IMR-90 (cell line): ENCODE measurements around the gene PELI3. TPM values are rescaled to one million over a fixed set of nuclear protein-coding genes. Genes with fewer than 3 reads are reported as not detected.

Experiments used
- ATAC-seq: fragments of 200-7000 bp; cut with Tn5 transposase; 2 replicates; pipeline ENCODE4 v1.9.1; 2020; ENCODE audit warnings: low read depth, mild to moderate bottlenecking, moderate library complexity
- BruUV-seq: library from RNA; stranded (reverse); fragments of 400-500 nt; replicated peaks from 2 replicates; lab custom pipeline; 2021; lab: Mats Ljungman, UMichigan
- CTCF ChIA-PET: fragments of 300-600 bp; formaldehyde crosslinking; extraction: SDS; loops from one replicate; lab custom pipeline; 2021; ENCODE audit warnings: antibody characterized with exemption; lab: Yijun Ruan, JAX
- POLR2A ChIA-PET: fragments of 300-600 bp; sonication (Branson Sonifier 250); formaldehyde crosslinking; loops from one replicate; lab custom pipeline; 2022; ENCODE audit warnings: antibody characterized with exemption; ENCODE audit not compliant: unreplicated experiment; lab: Charles Lee
- DNase-seq: peaks from one replicate; pipeline ENCODE4 v3.0.0; 2013
- H2AFZ ChIP-seq: replicated peaks from 2 replicates; pipeline ENCODE3; 2013; ENCODE audit warnings: low read length, mild to moderate bottlenecking; ENCODE audit not compliant: poor library complexity
- H2AK5ac ChIP-seq: 2 replicates; pipeline ENCODE4 v1.6.1; 2013; ENCODE audit warnings: low read depth, low read length, inconsistent platforms
- H2AK9ac ChIP-seq: replicated peaks from 2 replicates; pipeline ENCODE3; 2013; ENCODE audit warnings: mild to moderate bottlenecking, low read depth, low read length, moderate library complexity; ENCODE audit not compliant: poor library complexity
- H2BK120ac ChIP-seq: 2 replicates; pipeline ENCODE4 v1.6.1; 2013; ENCODE audit warnings: low read depth, low read length, inconsistent platforms
- H2BK15ac ChIP-seq: 3 replicates; pipeline ENCODE4 v1.6.1; 2013; ENCODE audit warnings: low read depth, low read length, inconsistent platforms
- H2BK20ac ChIP-seq: 2 replicates; pipeline ENCODE4 v1.6.1; 2013; ENCODE audit warnings: low read depth, mild to moderate bottlenecking, inconsistent platforms, low read length, moderate library complexity
- H2BK5ac ChIP-seq: 2 replicates; pipeline ENCODE4 v1.6.1; 2013; ENCODE audit warnings: mild to moderate bottlenecking, low read depth, low read length, inconsistent platforms; ENCODE audit not compliant: poor library complexity, severe bottlenecking
- H3K14ac ChIP-seq: replicated peaks from 2 replicates; pipeline ENCODE4 v1.6.1; 2013; ENCODE audit warnings: low read depth, low read length, inconsistent platforms
- H3K18ac ChIP-seq: 2 replicates; pipeline ENCODE4 v1.6.1; 2013; ENCODE audit warnings: low read depth, low read length, control low read depth
- H3K23ac ChIP-seq: 2 replicates; pipeline ENCODE4 v1.6.1; 2013; ENCODE audit warnings: low read depth, low read length, inconsistent platforms
- H3K27ac ChIP-seq: 2 replicates; pipeline ENCODE4 v1.5.1; 2013; ENCODE audit warnings: mild to moderate bottlenecking, control low read depth, low read length; ENCODE audit not compliant: insufficient read depth
- H3K27me3 ChIP-seq: 2 replicates; pipeline ENCODE4 v1.6.1; 2013; ENCODE audit warnings: low read length; ENCODE audit not compliant: control insufficient read depth, insufficient read depth
- H3K36me3 ChIP-seq: 2 replicates; pipeline ENCODE4 v1.6.1; 2013; ENCODE audit warnings: low read length, mixed read lengths; ENCODE audit not compliant: control insufficient read depth, insufficient read depth
- H3K4ac ChIP-seq: 2 replicates; pipeline ENCODE4 v1.6.1; 2013; ENCODE audit warnings: low read depth, low read length, inconsistent platforms
- H3K4me1 ChIP-seq: 2 replicates; pipeline ENCODE4 v1.6.1; 2013; ENCODE audit warnings: low read length, mixed read lengths; ENCODE audit not compliant: control insufficient read depth, insufficient read depth
- H3K4me2 ChIP-seq: 2 replicates; pipeline ENCODE4 v1.6.1; 2013; ENCODE audit warnings: low read depth, mild to moderate bottlenecking, control low read depth, low read length, moderate library complexity
- H3K4me3 ChIP-seq: 2 replicates; pipeline ENCODE4 v1.5.1; 2013; ENCODE audit warnings: low read depth, mild to moderate bottlenecking, control low read depth, low read length, moderate library complexity; ENCODE audit not compliant: insufficient read depth
- H3K56ac ChIP-seq: 2 replicates; pipeline ENCODE4 v1.6.1; 2013; ENCODE audit warnings: low read length, inconsistent platforms; ENCODE audit not compliant: insufficient read depth; ENCODE audit errors: extremely low read depth
- H3K79me1 ChIP-seq, 2 experiments: 2 replicates each; pipeline ENCODE4 v1.6.1; 2013; ENCODE audit warnings: low read length in 2 of 2, inconsistent platforms in 1 of 2, low read depth in 1 of 2
- H3K9ac ChIP-seq: 2 replicates; pipeline ENCODE4 v1.6.1; 2013; ENCODE audit warnings: low read depth, low read length, control low read depth
- H3K9me1 ChIP-seq: 2 replicates; pipeline ENCODE4 v1.6.1; 2013; ENCODE audit warnings: low read length, inconsistent platforms; ENCODE audit not compliant: insufficient read depth
- H3K9me3 ChIP-seq: 2 replicates; pipeline ENCODE4 v1.6.1; 2013; ENCODE audit warnings: low read length; ENCODE audit not compliant: control insufficient read depth, insufficient read depth
- H4K20me1 ChIP-seq: 2 replicates; pipeline ENCODE4 v1.6.1; 2013; ENCODE audit warnings: low read length, inconsistent platforms; ENCODE audit not compliant: insufficient read depth
- H4K5ac ChIP-seq: 2 replicates; pipeline ENCODE4 v1.6.1; 2013; ENCODE audit warnings: mild to moderate bottlenecking, low read depth, low read length, control low read depth
- H4K8ac ChIP-seq, 2 experiments: 2 replicates each; pipeline ENCODE4 v1.6.1; 2013; ENCODE audit warnings: low read depth in 2 of 2, low read length in 2 of 2, control low read depth in 1 of 2, inconsistent platforms in 1 of 2
- H4K91ac ChIP-seq: 2 replicates; pipeline ENCODE4 v1.6.1; 2013; ENCODE audit warnings: low read depth, low read length, inconsistent platforms; ENCODE audit not compliant: insufficient read depth
- BHLHE40 ChIP-seq: fragments of 150-350 bp; IDR thresholded peaks from 2 replicates; pipeline ENCODE4 v1.6.1; 2016; ENCODE audit warnings: mild to moderate bottlenecking, low read depth, low read length
- CEBPB ChIP-seq: IDR thresholded peaks from 2 replicates; pipeline ENCODE4 v1.6.1; 2012; ENCODE audit warnings: low read depth, low read length, improper control_type of control experiment
- CHD1 ChIP-seq: IDR thresholded peaks from 2 replicates; pipeline ENCODE4 v1.6.1; 2012; ENCODE audit warnings: low read depth, low read length, improper control_type of control experiment
- MAFK ChIP-seq: IDR thresholded peaks from 2 replicates; pipeline ENCODE4 v1.6.1; 2012; ENCODE audit warnings: low read depth, low read length, improper control_type of control experiment
- MAZ ChIP-seq: IDR thresholded peaks from 2 replicates; pipeline ENCODE4 v1.6.1; 2012; ENCODE audit warnings: low read depth, mild to moderate bottlenecking, low read length, improper control_type of control experiment, moderate library complexity, borderline replicate concordance
- MXI1 ChIP-seq: IDR thresholded peaks from 2 replicates; pipeline ENCODE4 v1.6.1; 2012; ENCODE audit warnings: low read depth, mild to moderate bottlenecking, low read length, moderate library complexity, borderline replicate concordance
- NFE2L2 ChIP-seq: fragments of 150-350 bp; IDR thresholded peaks from 2 replicates; pipeline ENCODE4 v1.6.1; 2016; ENCODE audit warnings: low read depth, mild to moderate bottlenecking, low read length
- POLR2A ChIP-seq: IDR thresholded peaks from 2 replicates; pipeline ENCODE4 v1.6.1; 2012; ENCODE audit warnings: mild to moderate bottlenecking, low read depth, low read length
- RAD21 ChIP-seq: IDR thresholded peaks from 2 replicates; pipeline ENCODE4 v1.6.1; 2012; ENCODE audit warnings: low read length, improper control_type of control experiment
- RCOR1 ChIP-seq: IDR thresholded peaks from 2 replicates; pipeline ENCODE4 v1.6.1; 2012; ENCODE audit warnings: mild to moderate bottlenecking, low read length, improper control_type of control experiment; ENCODE audit not compliant: insufficient replicate concordance
- RFX5 ChIP-seq: IDR thresholded peaks from 2 replicates; pipeline ENCODE4 v1.8.0; 2012; ENCODE audit warnings: low read depth, mild to moderate bottlenecking, low read length, moderate library complexity
- SMC3 ChIP-seq: fragments of 150-350 bp; IDR thresholded peaks from 2 replicates; pipeline ENCODE4 v1.6.1; 2016; ENCODE audit warnings: low read depth, mild to moderate bottlenecking, antibody characterized with exemption, low read length, moderate library complexity
- WGBS, 2 experiments: methylation state at CpG; one replicate each; pipeline versions ENCODE4 v1.1.5 to v1.1.7; 2013; ENCODE audit warnings: missing lambda C conversion rate in 2 of 2; ENCODE audit not compliant: insufficient read length in 1 of 2; ENCODE audit errors: extremely low coverage in 2 of 2; 5-methylcytosine and 5-hydroxymethylcytosine counted together
- dilution Hi-C: fragments of 300-500 bp; cut with HindIII; formaldehyde crosslinking; loops from one replicate; pipeline ENCODE4 v1.14.3; 2018; ENCODE audit warnings: low sequenced_read_pairs; ENCODE audit not compliant: unreplicated experiment
- in situ Hi-C: fragments of 300-500 bp; cut with MboI; formaldehyde crosslinking; loops from 3 replicates; pipeline ENCODE4 v1.14.3; 2019; ENCODE audit warnings: low sequenced_read_pairs, inconsistent platforms, mixed read lengths
- intact Hi-C: fragments of 100-400 bp; cut with micrococcal nuclease; formaldehyde crosslinking; loops from 2 replicates; pipeline ENCODE4 v1.10.0; 2022
- polyA plus RNA-seq, 3 experiments: library from polyadenylated mRNA; depleted of rRNA; stranded (reverse); fragments of >200 nt; gene quantifications; 2 replicates each; pipeline ENCODE4 v1.2.3, GENCODE V29; 2012; ENCODE audit warnings: low replicate concordance in 1 of 3
- total RNA-seq: library from RNA; depleted of rRNA; stranded (reverse); fragments of >200 nt; gene quantifications from 2 replicates; pipeline ENCODE4 v1.2.3, GENCODE V29; 2012
- TF ChIP-seq, protein P1 (sequence below): fragments of 150-350 bp; IDR thresholded peaks from 2 replicates; pipeline ENCODE4 v1.6.1; 2016; ENCODE audit warnings: low read depth, mild to moderate bottlenecking, low read length, moderate library complexity, borderline replicate concordance
- TF ChIP-seq, protein P2 (sequence below): fragments of 150-350 bp; IDR thresholded peaks from 2 replicates; pipeline ENCODE4 v1.6.1; 2017; ENCODE audit warnings: mild to moderate bottlenecking, antibody characterized with exemption, low read length, low read depth
- TF ChIP-seq, protein P3 (sequence below): conservative IDR thresholded peaks from 2 replicates; pipeline ENCODE4 v1.5.1; 2012; ENCODE audit warnings: mild to moderate bottlenecking, low read depth, low read length, improper control_type of control experiment

PELI3 gene
- total and polyA plus RNA-seq, 2 of the 4 experiments (the other 2 are of a cell fraction): 5.0 to 6.3 TPM

DNA sequence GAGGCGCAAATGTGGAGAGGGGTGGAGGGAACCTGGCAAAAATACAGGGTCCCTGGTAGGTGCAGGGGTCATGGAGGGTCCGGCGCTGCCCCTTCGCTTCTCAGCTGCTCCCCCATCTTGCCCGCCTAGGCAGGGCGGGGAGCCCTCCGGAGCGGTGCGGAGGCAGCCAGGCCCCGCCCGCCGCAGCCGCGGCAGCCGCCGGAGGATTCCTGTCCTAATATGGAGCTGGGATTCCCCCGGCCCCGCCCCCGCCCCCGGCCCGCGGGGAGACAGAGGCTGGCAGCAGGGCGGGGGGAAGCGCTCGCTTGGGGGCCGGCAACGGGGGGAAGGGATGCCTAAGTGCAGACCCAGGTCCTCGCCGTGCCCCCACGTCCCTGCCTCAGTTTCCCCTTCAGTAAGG lies 46.9 kb upstream of the PELI3 start:
- Histone ChIP-seq H2AFZ (no peak overlapping the region), H3K23ac (no peak overlapping the region), H2BK120ac (no peak overlapping the region), H3K14ac (no peak overlapping the region), H2AK5ac (no peak overlapping the region), H3K79me1 (peaks cover 0 to 31% of the 10 kb centered on the region in 2 experiments; a peak in 2 of 4 replicates), H2BK20ac (no peak overlapping the region), H4K91ac (no peak overlapping the region), H2BK5ac (no peak overlapping the region), H3K56ac (no peak overlapping the region), H3K27me3 (peaks cover 6% of the 10 kb centered on the region), H2AK9ac (no peak overlapping the region), H3K36me3 (peaks cover 3% of the 10 kb centered on the region; the same call in 1 of the 2 replicates), H3K4me1 (peaks cover 3% of the 10 kb centered on the region; the same call in 1 of the 2 replicates), H4K8ac (no peak overlapping the region), H3K9ac (no peak overlapping the region), H3K4me3 (no peak overlapping the region), H4K20me1 (peaks cover 56% of the 10 kb centered on the region), H3K9me1 (peaks cover 28% of the 10 kb centered on the region), H2BK15ac (no peak overlapping the region), H3K9me3 (no peaks in the 10 kb centered on the region), H4K5ac (no peak overlapping the region), H3K27ac (no peak overlapping the region), H3K4me2 (no peak overlapping the region), H3K4ac (no peak overlapping the region), H3K18ac (no peak overlapping the region)
- CTCF ChIA-PET: no interaction called here
- no peak for TF ChIP-seq SMC3
- TF ChIP-seq, protein P1, sequence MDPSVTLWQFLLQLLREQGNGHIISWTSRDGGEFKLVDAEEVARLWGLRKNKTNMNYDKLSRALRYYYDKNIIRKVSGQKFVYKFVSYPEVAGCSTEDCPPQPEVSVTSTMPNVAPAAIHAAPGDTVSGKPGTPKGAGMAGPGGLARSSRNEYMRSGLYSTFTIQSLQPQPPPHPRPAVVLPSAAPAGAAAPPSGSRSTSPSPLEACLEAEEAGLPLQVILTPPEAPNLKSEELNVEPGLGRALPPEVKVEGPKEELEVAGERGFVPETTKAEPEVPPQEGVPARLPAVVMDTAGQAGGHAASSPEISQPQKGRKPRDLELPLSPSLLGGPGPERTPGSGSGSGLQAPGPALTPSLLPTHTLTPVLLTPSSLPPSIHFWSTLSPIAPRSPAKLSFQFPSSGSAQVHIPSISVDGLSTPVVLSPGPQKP: no peak
- no peak for TF ChIP-seq RFX5
- TF ChIP-seq RCOR1: no peak
- TF ChIP-seq CEBPB: no peak
- TF ChIP-seq, protein P2, sequence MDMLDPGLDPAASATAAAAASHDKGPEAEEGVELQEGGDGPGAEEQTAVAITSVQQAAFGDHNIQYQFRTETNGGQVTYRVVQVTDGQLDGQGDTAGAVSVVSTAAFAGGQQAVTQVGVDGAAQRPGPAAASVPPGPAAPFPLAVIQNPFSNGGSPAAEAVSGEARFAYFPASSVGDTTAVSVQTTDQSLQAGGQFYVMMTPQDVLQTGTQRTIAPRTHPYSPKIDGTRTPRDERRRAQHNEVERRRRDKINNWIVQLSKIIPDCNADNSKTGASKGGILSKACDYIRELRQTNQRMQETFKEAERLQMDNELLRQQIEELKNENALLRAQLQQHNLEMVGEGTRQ: no peak
- no peak for TF ChIP-seq MAFK
- no peak for TF ChIP-seq CHD1
- TF ChIP-seq POLR2A: no peak
- no peak for TF ChIP-seq MXI1
- TF ChIP-seq NFE2L2: no peak
- TF ChIP-seq, protein P3, sequence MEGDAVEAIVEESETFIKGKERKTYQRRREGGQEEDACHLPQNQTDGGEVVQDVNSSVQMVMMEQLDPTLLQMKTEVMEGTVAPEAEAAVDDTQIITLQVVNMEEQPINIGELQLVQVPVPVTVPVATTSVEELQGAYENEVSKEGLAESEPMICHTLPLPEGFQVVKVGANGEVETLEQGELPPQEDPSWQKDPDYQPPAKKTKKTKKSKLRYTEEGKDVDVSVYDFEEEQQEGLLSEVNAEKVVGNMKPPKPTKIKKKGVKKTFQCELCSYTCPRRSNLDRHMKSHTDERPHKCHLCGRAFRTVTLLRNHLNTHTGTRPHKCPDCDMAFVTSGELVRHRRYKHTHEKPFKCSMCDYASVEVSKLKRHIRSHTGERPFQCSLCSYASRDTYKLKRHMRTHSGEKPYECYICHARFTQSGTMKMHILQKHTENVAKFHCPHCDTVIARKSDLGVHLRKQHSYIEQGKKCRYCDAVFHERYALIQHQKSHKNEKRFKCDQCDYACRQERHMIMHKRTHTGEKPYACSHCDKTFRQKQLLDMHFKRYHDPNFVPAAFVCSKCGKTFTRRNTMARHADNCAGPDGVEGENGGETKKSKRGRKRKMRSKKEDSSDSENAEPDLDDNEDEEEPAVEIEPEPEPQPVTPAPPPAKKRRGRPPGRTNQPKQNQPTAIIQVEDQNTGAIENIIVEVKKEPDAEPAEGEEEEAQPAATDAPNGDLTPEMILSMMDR: no peak
- no peak for TF ChIP-seq RAD21
- no peak for TF ChIP-seq BHLHE40
- TF ChIP-seq MAZ: no peak
- POLR2A ChIA-PET: no interaction called here
- DNase-seq (no peak), ATAC-seq (no peak)
- WGBS, 2 experiments: no CpG with 5 or more reads among the region's 30 CpGs
- intact Hi-C loops (no loop called here), in situ Hi-C loops (no loop called here), dilution Hi-C loops (no loop called here)
- BruUV-seq: no TSS peak
